GM19239 (cell line): Measurements from ENCODE around the gene GPT2.

Source experiments
- DNase-seq: peaks from one replicate; pipeline ENCODE4 v3.0.0; 2011; ENCODE audit warnings: low spot score; ENCODE audit not compliant: insufficient read length
- FAIRE-seq: peaks from 2 replicates; lab custom pipeline; 2011; peaks lifted over from hg19 to GRCh38; lab: Jason Lieb, UNC

GPT2 gene

GRCh38 chr16:46883690-46884512, at the start of gene GPT2:
Gene GPT2 (plus strand): TSS chr16:46884362. CDS start chr16:46884716, 354 bp downstream.
- DNase-seq (peak; percentile 87), FAIRE-seq (peak; percentile 82)

GRCh38 chr16:46836534-46837530, 47.3 kb upstream of the GPT2 start:
- no peak for FAIRE-seq
- no peak for DNase-seq

- DNase-seq: no peak
- no peak for FAIRE-seq
Observed at GRCh38 chr16:46839986-46840443, 44.1 kb upstream of the GPT2 start.

GRCh38 chr16:46842192-46842895, 41.8 kb upstream of the GPT2 start:
- DNase-seq (no peak), FAIRE-seq (no peak)

GRCh38 chr16:46843898-46844642, 40.1 kb upstream of the GPT2 start:
- FAIRE-seq (no peak), DNase-seq (no peak)

GRCh38 chr16:46844771-46845170, 39.4 kb upstream of the GPT2 start:
- FAIRE-seq: no peak
- no peak for DNase-seq

- DNase-seq: no peak
- no peak for FAIRE-seq
Observed at GRCh38 chr16:46845952-46846351, 38.2 kb upstream of the GPT2 start.

- no peak for FAIRE-seq
- no peak for DNase-seq
Observed at GRCh38 chr16:46848768-46849764, 35.1 kb upstream of the GPT2 start.

GRCh38 chr16:46850619-46851555, 33.3 kb upstream of the GPT2 start:
- FAIRE-seq (peak; percentile 53), DNase-seq (peak; percentile 19)

GRCh38 chr16:46852130-46852529, 32.0 kb upstream of the GPT2 start:
- DNase-seq: no peak
- FAIRE-seq: no peak

GRCh38 chr16:46853713-46854443, 30.3 kb upstream of the GPT2 start:
- DNase-seq (peak; percentile 52), FAIRE-seq (peak; percentile 79)

- DNase-seq (no peak), FAIRE-seq (no peak)
Observed at GRCh38 chr16:46854846-46855245, 29.3 kb upstream of the GPT2 start.

GRCh38 chr16:46855389-46855788, 28.8 kb upstream of the GPT2 start:
- DNase-seq: no peak
- no peak for FAIRE-seq

GRCh38 chr16:46857368-46857945, 26.7 kb upstream of the GPT2 start:
- FAIRE-seq (no peak), DNase-seq (no peak)

GRCh38 chr16:46858151-46858550, 26.0 kb upstream of the GPT2 start:
- no peak for FAIRE-seq
- DNase-seq: no peak

- FAIRE-seq: no peak
- no peak for DNase-seq
Observed at GRCh38 chr16:46859719-46860152, 24.4 kb upstream of the GPT2 start.
